ENCODE results near the gene TAX1BP3. TPM values are rescaled to one million over a fixed set of nuclear protein-coding genes. Genes with fewer than 3 reads are reported as not detected.

The TAX1BP3 gene
- total RNA-seq, 1 experiment from 2014 or later, result 50.0 TPM

DNA sequence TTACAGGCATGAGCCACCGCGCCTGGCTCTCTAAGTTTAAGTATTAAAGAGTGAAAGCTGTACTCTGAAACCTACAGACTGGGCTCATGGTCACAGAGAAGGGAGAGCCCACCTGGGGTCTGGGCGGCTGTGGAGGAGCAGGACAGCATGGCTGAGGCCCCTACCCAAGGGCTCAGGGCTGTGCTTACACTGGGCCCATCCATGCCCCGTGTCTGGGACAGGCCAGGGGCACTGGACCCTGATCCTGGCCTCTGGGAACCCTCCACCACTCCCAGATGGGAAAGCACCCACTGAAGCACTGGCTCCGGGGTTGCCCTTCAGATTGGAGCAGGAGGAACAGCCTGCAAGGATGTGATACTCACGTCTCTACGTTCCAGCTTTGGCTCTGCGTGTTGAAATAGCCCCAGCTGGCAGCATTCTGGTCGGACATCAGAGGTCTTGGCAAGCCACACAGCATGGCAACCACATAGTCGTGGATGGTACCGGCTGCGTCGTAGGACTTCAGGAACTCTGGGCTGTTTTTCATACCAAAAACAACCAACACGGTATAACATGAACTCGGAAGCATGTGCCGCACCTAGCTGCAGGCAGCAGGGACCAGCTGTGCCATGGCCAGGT is 45.3 kb downstream of the TAX1BP3 start:
- ChIA-PET POLR2A (no interaction called here), CTCF (interaction anchor here (1.5 kb wide), 1 partner anchor 21 kb away, joined by 4 read pairs; no protein-coding TSS in a partner anchor), RAD21 (ENCODE audit: low non-redundant PET in 1 of 2, low total read pairs in 2 of 2, uncharacterized antibody in 2 of 2, unreplicated experiment in 2 of 2) (no interaction called here)
- H3K9ac ChIP-seq (ENCODE audit: low read length), result no peak overlapping the region
- no peak overlapping the region for H3K27ac ChIP-seq (ENCODE audit: low read depth, low read length)
- peaks cover 25 to 52% of the 10 kb centered on the region in 2 experiments; a peak in 3 of 4 replicates for H3K36me3 ChIP-seq (ENCODE audit: control insufficient read depth in 1 of 2, insufficient read depth in 2 of 2, low read length in 2 of 2)
- TF ChIP-seq, protein P1, sequence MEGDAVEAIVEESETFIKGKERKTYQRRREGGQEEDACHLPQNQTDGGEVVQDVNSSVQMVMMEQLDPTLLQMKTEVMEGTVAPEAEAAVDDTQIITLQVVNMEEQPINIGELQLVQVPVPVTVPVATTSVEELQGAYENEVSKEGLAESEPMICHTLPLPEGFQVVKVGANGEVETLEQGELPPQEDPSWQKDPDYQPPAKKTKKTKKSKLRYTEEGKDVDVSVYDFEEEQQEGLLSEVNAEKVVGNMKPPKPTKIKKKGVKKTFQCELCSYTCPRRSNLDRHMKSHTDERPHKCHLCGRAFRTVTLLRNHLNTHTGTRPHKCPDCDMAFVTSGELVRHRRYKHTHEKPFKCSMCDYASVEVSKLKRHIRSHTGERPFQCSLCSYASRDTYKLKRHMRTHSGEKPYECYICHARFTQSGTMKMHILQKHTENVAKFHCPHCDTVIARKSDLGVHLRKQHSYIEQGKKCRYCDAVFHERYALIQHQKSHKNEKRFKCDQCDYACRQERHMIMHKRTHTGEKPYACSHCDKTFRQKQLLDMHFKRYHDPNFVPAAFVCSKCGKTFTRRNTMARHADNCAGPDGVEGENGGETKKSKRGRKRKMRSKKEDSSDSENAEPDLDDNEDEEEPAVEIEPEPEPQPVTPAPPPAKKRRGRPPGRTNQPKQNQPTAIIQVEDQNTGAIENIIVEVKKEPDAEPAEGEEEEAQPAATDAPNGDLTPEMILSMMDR (IDR thresholded peaks at IDR 0.05 in 2 of 3, conservative IDR thresholded peaks at IDR 0.05 in 1 of 3; ENCODE audit: borderline replicate concordance in 1 of 3, insufficient read depth in 1 of 3, low read depth in 2 of 3, low read length in 2 of 3), result no peak
- TF ChIP-seq ZFX (IDR thresholded peaks at IDR 0.05) (no peak), SRF (IDR thresholded peaks at IDR 0.05; ENCODE audit: low read depth) (no peak), SIN3A (IDR thresholded peaks at IDR 0.05; ENCODE audit: low read depth) (no peak), CBX3 (IDR thresholded peaks at IDR 0.05; ENCODE audit: low read depth) (no peak), EGR1 (IDR thresholded peaks at IDR 0.05; ENCODE audit: low read depth) (no peak), CEBPB (IDR thresholded peaks at IDR 0.05; ENCODE audit: low read depth) (no peak), SP1 (IDR thresholded peaks at IDR 0.05; ENCODE audit: low read depth) (no peak), FOSL1 (IDR thresholded peaks at IDR 0.05; ENCODE audit: low read depth) (no peak), RAD21 (IDR thresholded peaks at IDR 0.05; ENCODE audit: low read depth) (no peak)
- TF ChIP-seq, protein P2, sequence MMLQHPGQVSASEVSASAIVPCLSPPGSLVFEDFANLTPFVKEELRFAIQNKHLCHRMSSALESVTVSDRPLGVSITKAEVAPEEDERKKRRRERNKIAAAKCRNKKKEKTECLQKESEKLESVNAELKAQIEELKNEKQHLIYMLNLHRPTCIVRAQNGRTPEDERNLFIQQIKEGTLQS (IDR thresholded peaks at IDR 0.05), result no peak
- TF ChIP-seq, protein P3, sequence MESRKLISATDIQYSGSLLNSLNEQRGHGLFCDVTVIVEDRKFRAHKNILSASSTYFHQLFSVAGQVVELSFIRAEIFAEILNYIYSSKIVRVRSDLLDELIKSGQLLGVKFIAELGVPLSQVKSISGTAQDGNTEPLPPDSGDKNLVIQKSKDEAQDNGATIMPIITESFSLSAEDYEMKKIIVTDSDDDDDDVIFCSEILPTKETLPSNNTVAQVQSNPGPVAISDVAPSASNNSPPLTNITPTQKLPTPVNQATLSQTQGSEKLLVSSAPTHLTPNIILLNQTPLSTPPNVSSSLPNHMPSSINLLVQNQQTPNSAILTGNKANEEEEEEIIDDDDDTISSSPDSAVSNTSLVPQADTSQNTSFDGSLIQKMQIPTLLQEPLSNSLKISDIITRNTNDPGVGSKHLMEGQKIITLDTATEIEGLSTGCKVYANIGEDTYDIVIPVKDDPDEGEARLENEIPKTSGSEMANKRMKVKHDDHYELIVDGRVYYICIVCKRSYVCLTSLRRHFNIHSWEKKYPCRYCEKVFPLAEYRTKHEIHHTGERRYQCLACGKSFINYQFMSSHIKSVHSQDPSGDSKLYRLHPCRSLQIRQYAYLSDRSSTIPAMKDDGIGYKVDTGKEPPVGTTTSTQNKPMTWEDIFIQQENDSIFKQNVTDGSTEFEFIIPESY (IDR thresholded peaks at IDR 0.05; ENCODE audit: extremely low read depth, insufficient replicate concordance, low read length), result no peak
- H3K4me2 ChIP-seq (ENCODE audit: low read length), result no peak overlapping the region
- intact Hi-C loops (cut with micrococcal nuclease), result no loop called here
- BruUV-seq (replicated peaks), result no TSS peak
- DNase-seq (ENCODE audit: low read depth, low spot score), result no peak
- peaks cover 14% of the 10 kb centered on the region for H3K79me2 ChIP-seq (ENCODE audit: insufficient read depth, low read length)
- no peak overlapping the region for H2AFZ ChIP-seq (ENCODE audit: low read depth, low read length, poor library complexity, severe bottlenecking)
- no peak for ATAC-seq
- H3K9me2 ChIP-seq (ENCODE audit: insufficient read depth), result no peaks in the 10 kb centered on the region
- H4K20me1 ChIP-seq (ENCODE audit: insufficient read depth), result no peaks in the 10 kb centered on the region
- no peaks in the 10 kb centered on the region for H3K27me3 ChIP-seq (ENCODE audit: insufficient read depth, low read length)
- no peaks in the 10 kb centered on the region for H3K9me3 ChIP-seq (ENCODE audit: control insufficient read depth in 1 of 2, insufficient read depth in 1 of 2, low read depth in 1 of 2, low read length in 2 of 2)
- no peaks in the 10 kb centered on the region for H3K4me1 ChIP-seq (ENCODE audit: control insufficient read depth in 1 of 2, insufficient read depth in 2 of 2, low read length in 2 of 2)
- H3K4me3 ChIP-seq (replicated peaks in 1 of 2; ENCODE audit: low read depth in 1 of 2, low read length in 2 of 2), result no peak overlapping the region
